H9 (cell line): Measurements from ENCODE around the gene CNNM4. TPM values are rescaled to one million over a fixed set of nuclear protein-coding genes. Genes with fewer than 3 reads are reported as not detected.
A peak's percentile ranks its signal among the peaks of the same experiment; 100 is the strongest.

ENCODE experiments used
- DNase-seq: peaks from one replicate; pipeline ENCODE4 v3.0.0-alpha.2; 2017
- H2AFZ ChIP-seq: one replicate; pipeline ENCODE4 v1.6.1; 2013; ENCODE audit warnings: mild to moderate bottlenecking, low read length, control low read depth, moderate library complexity
- H2AK5ac ChIP-seq: 2 replicates; pipeline ENCODE4 v1.6.1; 2013; ENCODE audit warnings: low read length, control low read depth, mixed read lengths; ENCODE audit not compliant: insufficient read length
- H2BK120ac ChIP-seq: one replicate; pipeline ENCODE4 v1.6.1; 2013; ENCODE audit warnings: low read depth, mild to moderate bottlenecking, low read length, control low read depth, inconsistent platforms; ENCODE audit not compliant: poor library complexity, severe bottlenecking
- H2BK12ac ChIP-seq: 2 replicates; pipeline ENCODE4 v1.6.1; 2013; ENCODE audit warnings: low read length, control low read depth, mixed read lengths, low read depth; ENCODE audit not compliant: insufficient read length
- H2BK15ac ChIP-seq: 2 replicates; pipeline ENCODE4 v1.6.1; 2013; ENCODE audit warnings: low read depth, low read length, control low read depth
- H2BK20ac ChIP-seq: one replicate; pipeline ENCODE4 v1.6.1; 2013; ENCODE audit warnings: low read depth, mild to moderate bottlenecking, low read length, control low read depth, inconsistent platforms; ENCODE audit not compliant: poor library complexity, severe bottlenecking
- H2BK5ac ChIP-seq: 2 replicates; pipeline ENCODE4 v1.6.1; 2013; ENCODE audit warnings: low read length, control low read depth, mixed read lengths; ENCODE audit not compliant: insufficient read length
- H3K14ac ChIP-seq: 2 replicates; pipeline ENCODE4 v1.6.1; 2013; ENCODE audit warnings: low read length, control low read depth; ENCODE audit not compliant: insufficient read depth
- H3K18ac ChIP-seq: 2 replicates; pipeline ENCODE4 v1.6.1; 2013; ENCODE audit warnings: low read depth, mild to moderate bottlenecking, mixed read lengths, low read length, control low read depth; ENCODE audit not compliant: insufficient read length
- H3K23ac ChIP-seq: 2 replicates; pipeline ENCODE4 v1.6.1; 2013; ENCODE audit warnings: low read length, control low read depth, mixed read lengths, low read depth; ENCODE audit not compliant: insufficient read length
- H3K23me2 ChIP-seq: 2 replicates; pipeline ENCODE4 v1.6.1; 2013; ENCODE audit warnings: low read depth, mild to moderate bottlenecking, mixed read lengths, low read length, control low read depth; ENCODE audit not compliant: insufficient read length, poor library complexity, severe bottlenecking
- H3K27ac ChIP-seq: 2 replicates; pipeline ENCODE4 v1.5.1; 2013; ENCODE audit warnings: low read length, control low read depth, mixed read lengths, low read depth; ENCODE audit not compliant: insufficient read length
- H3K27me3 ChIP-seq: 2 replicates; pipeline ENCODE4 v1.6.1; 2013; ENCODE audit warnings: low read length, control low read depth, inconsistent platforms; ENCODE audit not compliant: insufficient read depth
- H3K4ac ChIP-seq: 2 replicates; pipeline ENCODE4 v1.6.1; 2013; ENCODE audit warnings: low read depth, mild to moderate bottlenecking, control low read depth, inconsistent platforms, low read length, moderate library complexity
- H3K4me1 ChIP-seq: 2 replicates; pipeline ENCODE4 v1.6.1; 2013; ENCODE audit warnings: low read length, control low read depth, inconsistent platforms; ENCODE audit not compliant: insufficient read depth
- H3K4me2 ChIP-seq: 2 replicates; pipeline ENCODE4 v1.6.1; 2013; ENCODE audit warnings: low read length, control low read depth, mixed read lengths; ENCODE audit not compliant: insufficient read length, insufficient read depth
- H3K56ac ChIP-seq: 2 replicates; pipeline ENCODE4 v1.6.1; 2013; ENCODE audit warnings: low read depth, mild to moderate bottlenecking, mixed read lengths, low read length, control low read depth; ENCODE audit not compliant: insufficient read length
- H3K79me1 ChIP-seq: 2 replicates; pipeline ENCODE4 v1.6.1; 2013; ENCODE audit warnings: low read depth, mild to moderate bottlenecking, moderate library complexity, low read length, control low read depth, inconsistent platforms; ENCODE audit not compliant: insufficient read depth, poor library complexity, severe bottlenecking
- H3K79me2 ChIP-seq: 2 replicates; pipeline ENCODE4 v1.6.1; 2013; ENCODE audit warnings: low read length, control low read depth, inconsistent platforms; ENCODE audit not compliant: insufficient read depth
- H3K9ac ChIP-seq: 2 replicates; pipeline ENCODE4 v1.6.1; 2013; ENCODE audit warnings: low read length, control low read depth, mixed read lengths; ENCODE audit not compliant: insufficient read length; ENCODE audit errors: extremely low read depth
- H3K9me3 ChIP-seq: one replicate; pipeline ENCODE4 v1.6.1; 2013; ENCODE audit warnings: low read depth, low read length, inconsistent platforms; ENCODE audit not compliant: control insufficient read depth
- H3T11ph ChIP-seq: one replicate; pipeline ENCODE4 v1.6.1; 2013; ENCODE audit warnings: mild to moderate bottlenecking, low read length, control low read depth, inconsistent platforms
- H4K20me1 ChIP-seq: one replicate; pipeline ENCODE4 v1.6.1; 2013; ENCODE audit not compliant: control insufficient read depth, insufficient read length, insufficient read depth
- H4K5ac ChIP-seq: 2 replicates; pipeline ENCODE4 v1.6.1; 2013; ENCODE audit warnings: low read depth, mild to moderate bottlenecking, mixed read lengths, low read length, control low read depth; ENCODE audit not compliant: insufficient read length
- H4K8ac ChIP-seq: replicated peaks from 2 replicates; pipeline ENCODE4 v1.6.1; 2013; ENCODE audit warnings: low read length, control low read depth, mixed read lengths, low read depth; ENCODE audit not compliant: insufficient read length
- H4K91ac ChIP-seq: 2 replicates; pipeline ENCODE4 v1.6.1; 2013; ENCODE audit warnings: low read depth, mild to moderate bottlenecking, moderate library complexity, mixed read lengths, low read length, control low read depth; ENCODE audit not compliant: insufficient read length
- H3K27ac Mint-ChIP-seq, 3 experiments: 2 replicates in 2 of 3; 3 replicates in 1 of 3; pipeline ENCODE4 v1.8.0; 2020 to 2021; ENCODE audit warnings: mixed read lengths in 3 of 3, mild to moderate bottlenecking in 1 of 3, moderate library complexity in 1 of 3
- H3K27me3 Mint-ChIP-seq: 2 replicates; pipeline ENCODE4 v1.8.0; 2021; ENCODE audit warnings: low read depth, mild to moderate bottlenecking, moderate library complexity, mixed read lengths
- H3K36me3 Mint-ChIP-seq, 3 experiments: 2 replicates in 2 of 3; 3 replicates in 1 of 3; pipeline ENCODE4 v1.8.0; 2020 to 2021; ENCODE audit warnings: low read depth in 3 of 3, mixed read lengths in 3 of 3; ENCODE audit not compliant: insufficient read depth in 1 of 3
- H3K4me1 Mint-ChIP-seq, 2 experiments: 2 replicates each; pipeline ENCODE4 v1.8.0; 2020; ENCODE audit warnings: mixed read lengths in 2 of 2
- H3K4me3 Mint-ChIP-seq, 2 experiments: 2 replicates in 1 of 2; 3 replicates in 1 of 2; pipeline ENCODE4 v1.8.0; 2020 to 2021; ENCODE audit warnings: mild to moderate bottlenecking in 2 of 2, mixed read lengths in 2 of 2, moderate library complexity in 1 of 2
- H3K9me3 Mint-ChIP-seq, 2 experiments: 2 replicates in 1 of 2; 3 replicates in 1 of 2; pipeline ENCODE4 v1.8.0; 2020; ENCODE audit warnings: mild to moderate bottlenecking in 2 of 2, mixed read lengths in 2 of 2, moderate library complexity in 1 of 2
- CTCF ChIP-seq: fragments of 200-600 bp; sonication (generic); conservative IDR thresholded peaks from 3 replicates; pipeline ENCODE4 v1.8.0; 2021; ENCODE audit warnings: antibody characterized with exemption, mild to moderate bottlenecking
- WGBS: extraction: QIAGEN DNeasy Blood & Tissue Kit; methylation state at CpG from one replicate; pipeline ENCODE4 v1.1.7; 2013; ENCODE audit warnings: missing lambda C conversion rate, low lambda C conversion rate, mixed read lengths; ENCODE audit not compliant: insufficient read length; ENCODE audit errors: extremely low coverage; 5-methylcytosine and 5-hydroxymethylcytosine counted together
- long read RNA-seq: library from polyadenylated mRNA; unstranded; transcript quantifications from one replicate; pipeline ENCODE4 v2.0.0, GENCODE V29; 2020
- total RNA-seq: library from RNA; stranded (reverse); gene quantifications from 2 replicates; pipeline ENCODE4 v1.2.1, GENCODE V29; 2021

CNNM4 gene
- total RNA-seq, result 8.5 and 8.9 TPM in 2 replicates
- long read RNA-seq, full-length matches to known transcripts, result 2 of 5 reads
- long read RNA-seq, partial matches to known transcripts, result 3 of 5 reads
- long read RNA-seq, other reads (novel, unspliced or antisense), result 0 of 5 reads

DNA sequence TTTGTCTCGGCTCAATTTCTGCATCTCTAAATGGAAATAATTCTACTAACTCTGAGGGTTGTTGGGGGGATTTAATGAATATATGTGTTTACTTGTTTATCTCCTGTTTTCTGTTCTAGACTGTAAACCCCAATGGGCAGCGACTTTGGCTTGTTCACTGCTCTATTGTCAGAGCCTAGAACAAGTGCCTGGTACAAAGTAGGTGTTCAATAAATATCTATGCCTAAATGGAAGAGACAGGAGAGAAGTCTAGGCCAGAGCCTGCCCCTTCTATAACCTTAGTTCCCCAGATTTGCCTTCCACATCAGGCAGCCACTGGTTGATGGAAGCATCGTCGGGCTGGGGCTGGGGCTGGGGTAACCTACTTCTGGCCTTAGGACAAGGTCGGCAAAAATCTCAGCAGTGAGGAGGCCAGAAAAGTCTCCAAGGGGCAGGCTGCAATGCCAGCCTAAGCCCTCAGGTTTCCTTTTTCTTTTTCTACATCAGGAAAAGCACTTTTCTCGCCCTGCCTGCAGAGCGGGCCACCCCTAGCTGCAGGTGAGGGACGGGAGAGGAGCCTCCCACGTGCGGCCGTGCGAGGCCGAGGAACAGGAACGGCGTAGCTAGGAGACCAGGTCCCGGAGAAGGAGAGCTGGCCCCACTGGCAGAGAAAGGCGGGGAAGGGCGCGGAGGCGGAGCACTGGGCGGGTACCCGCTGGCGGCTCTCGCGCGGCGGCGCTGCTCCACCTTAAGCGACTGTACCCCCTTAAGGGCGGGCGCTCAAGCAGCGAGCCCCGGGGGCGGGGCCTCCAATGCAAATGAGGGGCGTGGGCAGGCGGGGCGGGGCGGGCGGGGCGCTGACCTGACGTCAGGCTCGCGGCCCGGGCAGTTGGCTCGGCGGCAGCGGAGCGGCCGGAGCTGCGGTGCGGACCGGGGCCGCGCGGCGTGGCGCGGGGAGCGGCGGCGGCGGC, at the start of gene CNNM4:
Gene CNNM4, plus strand, starts transcription at position 867 of the 950 bp plus-strand sequence. CDS start 98 bp downstream, outside the sequence.
- Histone ChIP-seq H2BK5ac (no peak within 1 kb of the TSS), H3K56ac (no peak within 1 kb of the TSS), H4K20me1 (no peaks in the 10 kb centered on the region), H2AFZ (no peak within 1 kb of the TSS), H3K27me3 (peaks cover 2% of the 10 kb centered on the region; the same call in 1 of the 2 replicates), H3K9ac (peak within 1 kb of the TSS; percentile 21), H4K5ac (no peak within 1 kb of the TSS), H3T11ph (no peak within 1 kb of the TSS), H2BK15ac (no peak within 1 kb of the TSS), H2BK120ac (no peak within 1 kb of the TSS), H4K91ac (no peak within 1 kb of the TSS), H2AK5ac (no peak within 1 kb of the TSS), H3K23ac (no peak within 1 kb of the TSS), H3K79me2 (no peaks in the 10 kb centered on the region), H3K27ac (no peak within 1 kb of the TSS), H3K79me1 (no peaks in the 10 kb centered on the region), H2BK12ac (no peak within 1 kb of the TSS), H3K14ac (peak within 1 kb of the TSS; percentile 55), H3K9me3 (no peaks in the 10 kb centered on the region), H3K23me2 (peaks cover 17% of the 10 kb centered on the region), H3K4me2 (peak within 1 kb of the TSS; percentile 63), H3K18ac (peak within 1 kb of the TSS; percentile 68), H2BK20ac (no peak within 1 kb of the TSS), H4K8ac (no peak within 1 kb of the TSS), H3K4me1 (peaks cover 8% of the 10 kb centered on the region; the same call in 1 of the 2 replicates), H3K4ac (no peak within 1 kb of the TSS)
- no peaks in the 10 kb centered on the region for H3K9me3 Mint-ChIP-seq
- peak; percentile 97 for DNase-seq
- TF ChIP-seq CTCF, result no peak
- no CpG with 5 or more reads among the region's 62 CpGs for WGBS
- H3K36me3 Mint-ChIP-seq, result no peaks in the 10 kb centered on the region
- peak within 1 kb of the TSS; percentile 70 to 78 for H3K4me3 Mint-ChIP-seq
- H3K27ac Mint-ChIP-seq, result peak within 1 kb of the TSS in 2 of 3 experiments; percentile 42 to 77; a peak in 2 of 7 replicates
- peaks cover 19% of the 10 kb centered on the region for H3K27me3 Mint-ChIP-seq
- peaks cover 44 to 54% of the 10 kb centered on the region in 2 experiments for H3K4me1 Mint-ChIP-seq
